Endothelial cell of umbilical vein (primary cell): Measurements from ENCODE around the gene KAZN. TPM values are rescaled to one million over a fixed set of nuclear protein-coding genes. Genes with fewer than 3 reads are reported as not detected.

Source experiments
- BruUV-seq: library from RNA; stranded (reverse); fragments of 400-500 nt; replicated peaks from 2 replicates; lab custom pipeline; 2021; lab: Mats Ljungman, UMichigan
- CTCF ChIA-PET: fragments of 300-600, 350-600 bp; sonication (Branson Sonifier 250); formaldehyde crosslinking; loops from one replicate; lab custom pipeline; 2021; ENCODE audit warnings: antibody characterized with exemption, inconsistent platforms; lab: Charles Lee
- POLR2A ChIA-PET: fragments of 300-600, 350-600 bp; sonication (Branson Sonifier 250); formaldehyde crosslinking; loops from one replicate; lab custom pipeline; 2021; ENCODE audit warnings: antibody characterized with exemption, inconsistent platforms; lab: Charles Lee
- DNase-seq: peaks from one replicate; pipeline ENCODE4 v3.0.0-alpha.2; 2011; ENCODE audit warnings: low read depth, low spot score
- FAIRE-seq: peaks from 2 replicates; lab custom pipeline; 2011; peaks lifted over from hg19 to GRCh38; lab: Jason Lieb, UNC
- H2AFZ ChIP-seq: 2 replicates; pipeline ENCODE4 v1.6.0; 2012; ENCODE audit warnings: low read depth, low read length, control low read depth, inconsistent platforms
- H3K27ac ChIP-seq: 2 replicates; pipeline ENCODE4 v1.5.1; 2011; ENCODE audit warnings: low read depth, mild to moderate bottlenecking, control low read depth, low read length, moderate library complexity; ENCODE audit not compliant: insufficient read depth
- H3K27me3 ChIP-seq, 2 experiments: 2 replicates each; pipeline versions ENCODE4 v1.6.0 to v1.6.1; 2011; ENCODE audit warnings: low read length in 2 of 2, mixed read lengths in 1 of 2; ENCODE audit not compliant: control insufficient read depth in 2 of 2, insufficient read depth in 2 of 2
- H3K36me3 ChIP-seq, 2 experiments: 2 replicates in 1 of 2; 3 replicates in 1 of 2; pipeline ENCODE4 v1.5.1; 2011; ENCODE audit warnings: low read length in 2 of 2, mild to moderate bottlenecking in 1 of 2, moderate library complexity in 1 of 2; ENCODE audit not compliant: control insufficient read depth in 2 of 2, insufficient read depth in 2 of 2; ENCODE audit errors: extremely low read depth in 1 of 2
- H3K4me1 ChIP-seq: 3 replicates; pipeline ENCODE4 v1.5.1; 2011; ENCODE audit warnings: mild to moderate bottlenecking, low read length; ENCODE audit not compliant: control insufficient read depth, insufficient read depth; ENCODE audit errors: extremely low read depth
- H3K4me2 ChIP-seq: 2 replicates; pipeline ENCODE4 v1.6.1; 2011; ENCODE audit warnings: low read length, control low read depth, mixed read lengths; ENCODE audit not compliant: insufficient read depth
- H3K4me3 ChIP-seq, 3 experiments: fragments of 200-600 bp in 1 of 3; sonication (generic), shearing (Covaris generic) in 1 of 3; replicated peaks in 1 of 3; 2 replicates each; pipeline ENCODE4 v1.5.1; 2011 to 2016; ENCODE audit warnings: control low read depth in 3 of 3, low read length in 3 of 3, mild to moderate bottlenecking in 2 of 3, inconsistent platforms in 1 of 3, low read depth in 1 of 3, moderate library complexity in 1 of 3; ENCODE audit not compliant: insufficient read depth in 1 of 3
- H3K79me2 ChIP-seq: 2 replicates; pipeline ENCODE4 v1.6.0; 2012; ENCODE audit warnings: low read length, inconsistent platforms; ENCODE audit not compliant: control insufficient read depth, insufficient read depth
- H3K9ac ChIP-seq: replicated peaks from 2 replicates; pipeline ENCODE3; 2011; ENCODE audit warnings: low read length, control low read depth; ENCODE audit not compliant: insufficient read depth; ENCODE audit errors: extremely low read depth
- H3K9me1 ChIP-seq: replicated peaks from 3 replicates; pipeline ENCODE4 v1.6.0; 2011; ENCODE audit warnings: mild to moderate bottlenecking, low read length; ENCODE audit not compliant: control insufficient read depth, insufficient read depth; ENCODE audit errors: extremely low read depth
- H3K9me3 ChIP-seq: replicated peaks from 2 replicates; pipeline ENCODE4 v1.5.1; 2012; ENCODE audit warnings: low read length, inconsistent platforms; ENCODE audit not compliant: control insufficient read depth, insufficient read depth
- H4K20me1 ChIP-seq: replicated peaks from 2 replicates; pipeline ENCODE3; 2011; ENCODE audit warnings: mild to moderate bottlenecking, low read length; ENCODE audit not compliant: control insufficient read depth, insufficient read depth; ENCODE audit errors: extremely low read depth
- EZH2 ChIP-seq: IDR thresholded peaks from 2 replicates; pipeline ENCODE4 v1.6.1; 2012; ENCODE audit warnings: borderline replicate concordance, low read depth, mild to moderate bottlenecking, moderate library complexity, low read length, inconsistent platforms; ENCODE audit not compliant: severe bottlenecking
- FOS ChIP-seq: IDR thresholded peaks from 2 replicates; pipeline ENCODE4 v1.6.1; 2011; ENCODE audit warnings: mild to moderate bottlenecking, low read length, moderate library complexity, borderline replicate concordance; ENCODE audit not compliant: insufficient read depth
- GATA2 ChIP-seq: IDR thresholded peaks from 2 replicates; pipeline ENCODE4 v1.7.0; 2011; ENCODE audit warnings: low read depth, mild to moderate bottlenecking, moderate library complexity, mixed read lengths, low read length; ENCODE audit not compliant: insufficient read length, insufficient read depth
- JUN ChIP-seq: IDR thresholded peaks from 2 replicates; pipeline ENCODE4 v1.6.1; 2011; ENCODE audit warnings: borderline replicate concordance, low read depth; ENCODE audit not compliant: insufficient read length, insufficient read depth
- MYC ChIP-seq: IDR thresholded peaks from one replicate; pipeline ENCODE4 v1.6.1; 2011; ENCODE audit warnings: mild to moderate bottlenecking, low read depth, low read length
- POLR2A ChIP-seq: IDR thresholded peaks from 2 replicates; pipeline ENCODE4 v1.6.1; 2012; ENCODE audit warnings: low read depth, mild to moderate bottlenecking, control low read depth, low read length
- POLR2AphosphoS5 ChIP-seq: IDR thresholded peaks from 2 replicates; pipeline ENCODE4 v1.6.1; 2012; ENCODE audit warnings: low read depth, mild to moderate bottlenecking, control low read depth, low read length, moderate library complexity; ENCODE audit not compliant: insufficient read depth
- dilution Hi-C: fragments of 300-500 bp; cut with MboI; formaldehyde crosslinking; loops from one replicate; pipeline ENCODE4 v1.15.0; 2019; ENCODE audit warnings: low sequenced_read_pairs; ENCODE audit not compliant: extremely low pct_ligation_motif_present
- intact Hi-C: fragments of 100-400 bp; cut with micrococcal nuclease; formaldehyde crosslinking; loops from one replicate; pipeline ENCODE4 v1.10.0; 2022
- polyA plus RNA-seq, 4 experiments: library from polyadenylated mRNA; depleted of rRNA in 3 of 4; stranded (reverse) in 3 of 4; unstranded in 1 of 4; fragments of >200 nt; gene quantifications; 2 replicates each; pipeline versions ENCODE4 v1.2.1 to v1.2.3, GENCODE V29; 2011 to 2012; ENCODE audit warnings: missing spikeins in 1 of 4
- total RNA-seq: library from RNA; stranded (reverse); gene quantifications from 2 replicates; pipeline ENCODE4 v1.2.3, GENCODE V29; 2021
- TF ChIP-seq, protein P1 (sequence below): IDR thresholded peaks from 2 replicates; pipeline ENCODE4 v1.6.1; 2011; ENCODE audit not compliant: insufficient read depth, insufficient read length
- TF ChIP-seq, protein P2 (sequence below), 2 donors: IDR thresholded peaks; 1 replicate in 1 of 2; 2 replicates in 1 of 2; pipeline ENCODE4 v1.5.1; 2011; ENCODE audit warnings: low read length in 2 of 2, mild to moderate bottlenecking in 2 of 2, moderate library complexity in 2 of 2, control low read depth in 1 of 2, inconsistent platforms in 1 of 2, low read depth in 1 of 2; ENCODE audit not compliant: insufficient read depth in 1 of 2; ENCODE audit errors: extremely low read depth in 1 of 2

Gene KAZN
- total and polyA plus RNA-seq, 2 donors (not counting 3 experiments of a cell fraction or from before 2014, with no cell fraction given) = 1.6 to 5.8 TPM

DNA sequence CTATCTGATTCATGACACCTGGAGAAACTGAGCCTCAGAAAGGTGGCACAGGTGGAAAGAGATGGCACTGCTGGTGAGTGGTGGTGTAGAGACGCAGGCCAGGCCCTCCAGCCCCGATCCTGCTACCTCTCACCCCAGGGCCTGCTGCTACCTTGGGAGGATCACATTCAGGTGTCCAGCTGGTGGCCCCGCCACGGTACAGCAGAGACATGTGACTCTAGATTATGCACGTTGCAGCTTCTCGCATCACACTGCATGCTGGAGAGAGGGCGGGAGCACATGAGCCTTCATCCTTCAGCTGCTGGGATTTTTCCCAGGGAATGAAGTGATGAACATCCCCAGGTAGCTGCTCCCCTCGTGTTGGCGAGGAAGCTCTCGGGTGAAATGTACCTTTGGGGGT is 32.9 kb downstream of the KAZN start:
- Histone ChIP-seq H3K79me2 (no peaks in the 10 kb centered on the region), H4K20me1 (no peaks in the 10 kb centered on the region), H3K27ac (no peak overlapping the region), H3K9ac (no peak overlapping the region), H3K27me3 (no peaks in the 10 kb centered on the region), H3K9me3 (no peaks in the 10 kb centered on the region), H3K4me3 (no peak overlapping the region), H3K9me1 (no peaks in the 10 kb centered on the region), H3K4me1 (no peaks in the 10 kb centered on the region), H2AFZ (no peak overlapping the region), H3K36me3 (no peaks in the 10 kb centered on the region), H3K4me2 (no peak overlapping the region)
- DNase-seq (no peak), FAIRE-seq (no peak)
- ChIA-PET POLR2A (no interaction called here), CTCF (no interaction called here)
- TF ChIP-seq, protein P1, sequence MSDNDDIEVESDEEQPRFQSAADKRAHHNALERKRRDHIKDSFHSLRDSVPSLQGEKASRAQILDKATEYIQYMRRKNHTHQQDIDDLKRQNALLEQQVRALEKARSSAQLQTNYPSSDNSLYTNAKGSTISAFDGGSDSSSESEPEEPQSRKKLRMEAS = no peak
- TF ChIP-seq POLR2A (no peak), FOS (no peak), GATA2 (no peak), EZH2 (no peak), MYC (no peak), POLR2AphosphoS5 (no peak), JUN (no peak)
- TF ChIP-seq, protein P2, sequence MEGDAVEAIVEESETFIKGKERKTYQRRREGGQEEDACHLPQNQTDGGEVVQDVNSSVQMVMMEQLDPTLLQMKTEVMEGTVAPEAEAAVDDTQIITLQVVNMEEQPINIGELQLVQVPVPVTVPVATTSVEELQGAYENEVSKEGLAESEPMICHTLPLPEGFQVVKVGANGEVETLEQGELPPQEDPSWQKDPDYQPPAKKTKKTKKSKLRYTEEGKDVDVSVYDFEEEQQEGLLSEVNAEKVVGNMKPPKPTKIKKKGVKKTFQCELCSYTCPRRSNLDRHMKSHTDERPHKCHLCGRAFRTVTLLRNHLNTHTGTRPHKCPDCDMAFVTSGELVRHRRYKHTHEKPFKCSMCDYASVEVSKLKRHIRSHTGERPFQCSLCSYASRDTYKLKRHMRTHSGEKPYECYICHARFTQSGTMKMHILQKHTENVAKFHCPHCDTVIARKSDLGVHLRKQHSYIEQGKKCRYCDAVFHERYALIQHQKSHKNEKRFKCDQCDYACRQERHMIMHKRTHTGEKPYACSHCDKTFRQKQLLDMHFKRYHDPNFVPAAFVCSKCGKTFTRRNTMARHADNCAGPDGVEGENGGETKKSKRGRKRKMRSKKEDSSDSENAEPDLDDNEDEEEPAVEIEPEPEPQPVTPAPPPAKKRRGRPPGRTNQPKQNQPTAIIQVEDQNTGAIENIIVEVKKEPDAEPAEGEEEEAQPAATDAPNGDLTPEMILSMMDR (IDR thresholded peaks at IDR 0.05; ENCODE audit: extremely low read depth in 1 of 2, insufficient read depth in 1 of 2, low read depth in 1 of 2, low read length in 2 of 2) = no peak
- dilution Hi-C loops = no loop called here
- intact Hi-C loops = no loop called here
- BruUV-seq = no TSS peak
